Left lung (tissue), 10 donors: ENCODE data around the gene TPT1. TPM values are rescaled to one million over a fixed set of nuclear protein-coding genes. Genes with fewer than 3 reads are reported as not detected.
A peak's percentile ranks its signal among the peaks of the same experiment; 100 is the strongest.
"Not testable (repeated sequence)": the region's sequence is repeated elsewhere in the genome, so short reads cannot be mapped to it uniquely, and the experiment has no call there.

Experiments used
- ATAC-seq: fragments of 200-7000 bp; cut with Tn5 transposase; one replicate; pipeline ENCODE4 v1.9.1; 2020; ENCODE audit warnings: moderate library complexity
- DNase-seq, 4 donors: peaks; one replicate each; pipeline ENCODE4 v3.0.0-alpha.2; 2013 to 2020
- H3K27ac ChIP-seq, 2 donors: fragments of 200-600 bp; sonication (generic) in 1 of 2; one replicate each; pipeline versions ENCODE4 v1.5.0 to v1.8.0; 2020 to 2021
- H3K27me3 ChIP-seq, 2 donors: fragments of 200-600 bp; sonication (generic) in 1 of 2; one replicate each; pipeline versions ENCODE4 v1.5.0 to v1.8.0; 2020 to 2021
- H3K36me3 ChIP-seq, 2 donors: fragments of 200-600 bp; sonication (generic) in 1 of 2; one replicate each; pipeline versions ENCODE4 v1.5.0 to v1.8.0; 2020 to 2021
- H3K4me1 ChIP-seq, 2 donors: fragments of 200-600 bp; one replicate each; pipeline ENCODE4 v1.8.0; 2021
- H3K4me3 ChIP-seq, 2 donors: fragments of 200-600 bp; sonication (generic) in 1 of 2; one replicate each; pipeline versions ENCODE4 v1.5.0 to v1.8.0; 2020 to 2021; ENCODE audit warnings: mild to moderate bottlenecking in 1 of 2
- H3K9me3 ChIP-seq, 2 donors: fragments of 200-600 bp; sonication (generic) in 1 of 2; one replicate each; pipeline versions ENCODE4 v1.5.0 to v1.8.0; 2020 to 2021
- CTCF ChIP-seq, 2 donors: fragments of 200-600 bp; sonication (generic) in 1 of 2; IDR thresholded peaks; one replicate each; pipeline versions ENCODE4 v1.5.0 to v1.8.0; 2021; ENCODE audit warnings: antibody characterized with exemption in 2 of 2
- intact Hi-C, 2 donors: fragments of 100-400 bp; cut with DNase I; formaldehyde crosslinking; loops; one replicate each; pipeline versions ENCODE4 v1.11.2 to v1.14.2; 2022
- polyA plus RNA-seq, 6 donors: library from polyadenylated mRNA; unstranded; fragments of 120-200 nt; gene quantifications; one replicate each; pipeline ENCODE4 v1.2.1, GENCODE V29; 2013; ENCODE audit not compliant: insufficient read length in 6 of 6
- total RNA-seq, 2 donors: library from RNA; stranded (reverse); fragmentation: NEBNext Ultra II Directional; extraction: Animal tissue kit (Norgen Biotek cat#: 25700); gene quantifications; one replicate each; pipeline ENCODE4 v1.2.1, GENCODE V29; 2021
- donor health status: DM: no; HTN: yes; CAD: no.
- donor health status: DM: no; HTN: no; CAD: no.

Gene TPT1
- total and polyA plus RNA-seq, 8 donors: 3,460 to 8,787 (median 8,139) TPM

- Histone ChIP-seq H3K4me1 (peaks cover 0 to 11% of the 10 kb centered on the region in 2 donors), H3K4me3 (no peak overlapping the region), H3K36me3 (peaks cover 0 to 78% of the 10 kb centered on the region in 2 donors), H3K27ac (no peak overlapping the region), H3K9me3 (no peaks in the 10 kb centered on the region), H3K27me3 (no peaks in the 10 kb centered on the region)
- DNase-seq (no peak), ATAC-seq (no peak)
- no peak for TF ChIP-seq CTCF (IDR thresholded peaks at IDR 0.05)
- intact Hi-C loops: no loop called here
Observed at GRCh38 chr13:45352031-45352430, 11.0 kb upstream of the TPT1 start.

- no peaks in the 10 kb centered on the region for H3K9me3 ChIP-seq
- DNase-seq (no peak), ATAC-seq (no peak)
- H3K27ac ChIP-seq: no peak overlapping the region
- intact Hi-C loops: no loop called here
- H3K36me3 ChIP-seq: peaks cover 0 to 78% of the 10 kb centered on the region in 2 donors
- H3K4me1 ChIP-seq: peaks cover 0 to 11% of the 10 kb centered on the region in 2 donors
- no peak overlapping the region for H3K4me3 ChIP-seq
- H3K27me3 ChIP-seq: no peaks in the 10 kb centered on the region
- TF ChIP-seq CTCF (IDR thresholded peaks at IDR 0.05): no peak
Observed at GRCh38 chr13:45350152-45350551, 9.2 kb upstream of the TPT1 start.

- Histone ChIP-seq H3K27ac (no peak overlapping the region), H3K4me3 (no peak overlapping the region), H3K9me3 (no peaks in the 10 kb centered on the region), H3K27me3 (no peaks in the 10 kb centered on the region), H3K36me3 (peaks cover 0 to 77% of the 10 kb centered on the region in 2 donors), H3K4me1 (peaks cover 0 to 11% of the 10 kb centered on the region in 2 donors)
- TF ChIP-seq CTCF (IDR thresholded peaks at IDR 0.05): no peak
- DNase-seq: no peak
- ATAC-seq: no peak
- intact Hi-C loops: no loop called here
Observed at GRCh38 chr13:45349438-45349837, 8.5 kb upstream of the TPT1 start.

GRCh38 chr13:45344064-45344463, 3.1 kb upstream of the TPT1 start:
- H3K9me3 ChIP-seq, ATAC-seq, H3K4me3 ChIP-seq, DNase-seq, H3K27me3 ChIP-seq, intact Hi-C loops, H3K27ac ChIP-seq: not testable (repeated sequence)
- peaks cover 6 to 27% of the 10 kb centered on the region in 2 donors for H3K4me1 ChIP-seq
- H3K36me3 ChIP-seq: peaks cover 0 to 51% of the 10 kb centered on the region in 2 donors

GRCh38 chr13:45343102-45343501, 2.1 kb upstream of the TPT1 start:
- H3K27ac ChIP-seq, H3K9me3 ChIP-seq, H3K27me3 ChIP-seq, DNase-seq, intact Hi-C loops, H3K4me3 ChIP-seq, ATAC-seq: not testable (repeated sequence)
- Histone ChIP-seq H3K4me1 (peaks cover 15 to 33% of the 10 kb centered on the region in 2 donors), H3K36me3 (peaks cover 0 to 60% of the 10 kb centered on the region in 2 donors)

- DNase-seq, H3K27me3 ChIP-seq, ATAC-seq, intact Hi-C loops, H3K9me3 ChIP-seq: not testable (repeated sequence)
- peaks cover 20 to 38% of the 10 kb centered on the region in 2 donors for H3K4me1 ChIP-seq
- peak overlapping the region in 1 of 2 donors; percentile 100 for H3K27ac ChIP-seq
- peak overlapping the region in 1 of 2 donors; percentile 95 for H3K4me3 ChIP-seq
- H3K36me3 ChIP-seq: peaks cover 0 to 60% of the 10 kb centered on the region in 2 donors
Observed at GRCh38 chr13:45342668-45343067, 1.7 kb upstream of the TPT1 start.
